ENCODE results near the gene GLCE. TPM values are rescaled to one million over a fixed set of nuclear protein-coding genes. Genes with fewer than 3 reads are reported as not detected.

The GLCE gene
- total and polyA plus RNA-seq, 7 donors: 10.3 to 24.6 (median 13.9) TPM

DNA sequence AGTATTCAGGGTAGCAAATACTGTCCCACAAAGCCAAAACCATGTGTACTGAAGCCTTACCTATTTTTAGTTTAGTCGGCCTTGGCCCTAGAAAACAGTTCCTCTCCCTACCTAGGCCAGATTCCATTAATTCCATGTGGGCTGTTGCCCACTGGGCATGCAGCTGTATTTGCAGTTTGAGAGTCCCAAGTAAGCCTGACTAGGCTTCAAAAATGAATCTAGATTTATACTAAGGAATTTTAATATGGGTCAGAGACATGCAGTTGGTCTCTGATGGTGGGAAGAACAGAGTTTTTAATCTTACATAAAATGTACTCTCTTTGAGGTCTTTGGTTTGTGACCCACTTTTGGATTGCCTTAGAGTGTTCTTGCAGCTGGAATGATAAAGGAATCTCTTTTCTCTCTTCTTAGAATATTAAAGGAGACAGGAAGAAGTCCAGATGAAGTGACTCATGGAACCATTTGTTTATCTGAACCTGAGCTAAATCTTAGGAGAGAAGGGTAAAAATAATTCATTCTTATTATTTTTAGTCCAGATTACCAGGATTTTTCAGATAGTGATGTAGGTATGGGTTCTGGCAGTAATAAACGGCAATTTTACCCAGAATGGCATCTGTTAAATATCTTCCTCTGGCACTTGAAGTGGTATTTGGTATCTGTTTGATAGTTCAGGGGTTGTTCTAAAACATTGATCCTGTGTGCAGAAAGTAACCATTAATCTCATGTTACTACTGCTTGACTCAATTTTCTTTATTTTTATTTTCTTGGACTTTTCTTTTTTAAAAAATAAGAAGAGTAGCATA is 33.8 kb downstream of the GLCE start:
- Histone ChIP-seq H3K9me3 (peaks cover 0 to 2% (median 0%) of the 10 kb centered on the region in 4 donors), H3K4me3 (no peak overlapping the region), H3K4me1 (peaks cover 0 to 40% (median 30%) of the 10 kb centered on the region in 4 donors), H3K27me3 (no peaks in the 10 kb centered on the region), H3K27ac (peak overlapping the region; percentile 40 to 66 (median 49)), H3K36me3 (no peaks in the 10 kb centered on the region)
- intact Hi-C loops (cut with DNase I): no loop called here
- no peak for DNase-seq
- TF ChIP-seq POLR2A (IDR thresholded peaks at IDR 0.05): no peak
- 73 to 80% methylated on average over 2 of the region's 2 CpGs for WGBS, 2 donors

DNA sequence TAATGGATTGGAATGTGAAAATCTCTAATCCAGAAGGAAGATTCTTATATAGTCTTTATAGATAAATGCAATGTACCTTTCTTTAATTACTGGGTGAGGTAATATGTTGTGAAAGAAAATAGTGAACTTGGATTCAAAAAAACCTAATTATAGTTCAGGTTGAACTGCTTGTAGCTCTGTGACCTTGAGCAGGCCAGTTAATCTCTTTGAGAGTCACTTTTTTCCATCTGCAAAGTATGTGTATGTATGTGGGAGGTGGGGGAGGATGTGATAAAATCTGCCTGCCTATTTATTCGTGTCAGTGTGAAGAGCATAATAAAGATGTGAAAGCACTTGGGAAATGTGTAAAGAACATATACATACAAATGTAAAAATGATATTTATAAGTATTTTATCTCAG is 34.4 kb downstream of the GLCE start:
- Histone ChIP-seq H3K9me3 (peaks cover 0 to 2% (median 0%) of the 10 kb centered on the region in 4 donors), H3K27ac (peak overlapping the region in 3 of 4 donors; percentile 40 to 66 (median 50)), H3K36me3 (no peaks in the 10 kb centered on the region), H3K4me1 (peaks cover 0 to 40% (median 30%) of the 10 kb centered on the region in 4 donors), H3K4me3 (no peak overlapping the region), H3K27me3 (no peaks in the 10 kb centered on the region)
- intact Hi-C loops (cut with DNase I): no loop called here
- TF ChIP-seq EP300 (IDR thresholded peaks at IDR 0.05) (no peak), POLR2A (IDR thresholded peaks at IDR 0.05) (no peak)
- TF ChIP-seq, protein P1, sequence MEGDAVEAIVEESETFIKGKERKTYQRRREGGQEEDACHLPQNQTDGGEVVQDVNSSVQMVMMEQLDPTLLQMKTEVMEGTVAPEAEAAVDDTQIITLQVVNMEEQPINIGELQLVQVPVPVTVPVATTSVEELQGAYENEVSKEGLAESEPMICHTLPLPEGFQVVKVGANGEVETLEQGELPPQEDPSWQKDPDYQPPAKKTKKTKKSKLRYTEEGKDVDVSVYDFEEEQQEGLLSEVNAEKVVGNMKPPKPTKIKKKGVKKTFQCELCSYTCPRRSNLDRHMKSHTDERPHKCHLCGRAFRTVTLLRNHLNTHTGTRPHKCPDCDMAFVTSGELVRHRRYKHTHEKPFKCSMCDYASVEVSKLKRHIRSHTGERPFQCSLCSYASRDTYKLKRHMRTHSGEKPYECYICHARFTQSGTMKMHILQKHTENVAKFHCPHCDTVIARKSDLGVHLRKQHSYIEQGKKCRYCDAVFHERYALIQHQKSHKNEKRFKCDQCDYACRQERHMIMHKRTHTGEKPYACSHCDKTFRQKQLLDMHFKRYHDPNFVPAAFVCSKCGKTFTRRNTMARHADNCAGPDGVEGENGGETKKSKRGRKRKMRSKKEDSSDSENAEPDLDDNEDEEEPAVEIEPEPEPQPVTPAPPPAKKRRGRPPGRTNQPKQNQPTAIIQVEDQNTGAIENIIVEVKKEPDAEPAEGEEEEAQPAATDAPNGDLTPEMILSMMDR (IDR thresholded peaks at IDR 0.05): no peak
- 8 to 21% methylated on average over 1 of the region's 1 CpG for WGBS, 2 donors
- no peak for DNase-seq

DNA sequence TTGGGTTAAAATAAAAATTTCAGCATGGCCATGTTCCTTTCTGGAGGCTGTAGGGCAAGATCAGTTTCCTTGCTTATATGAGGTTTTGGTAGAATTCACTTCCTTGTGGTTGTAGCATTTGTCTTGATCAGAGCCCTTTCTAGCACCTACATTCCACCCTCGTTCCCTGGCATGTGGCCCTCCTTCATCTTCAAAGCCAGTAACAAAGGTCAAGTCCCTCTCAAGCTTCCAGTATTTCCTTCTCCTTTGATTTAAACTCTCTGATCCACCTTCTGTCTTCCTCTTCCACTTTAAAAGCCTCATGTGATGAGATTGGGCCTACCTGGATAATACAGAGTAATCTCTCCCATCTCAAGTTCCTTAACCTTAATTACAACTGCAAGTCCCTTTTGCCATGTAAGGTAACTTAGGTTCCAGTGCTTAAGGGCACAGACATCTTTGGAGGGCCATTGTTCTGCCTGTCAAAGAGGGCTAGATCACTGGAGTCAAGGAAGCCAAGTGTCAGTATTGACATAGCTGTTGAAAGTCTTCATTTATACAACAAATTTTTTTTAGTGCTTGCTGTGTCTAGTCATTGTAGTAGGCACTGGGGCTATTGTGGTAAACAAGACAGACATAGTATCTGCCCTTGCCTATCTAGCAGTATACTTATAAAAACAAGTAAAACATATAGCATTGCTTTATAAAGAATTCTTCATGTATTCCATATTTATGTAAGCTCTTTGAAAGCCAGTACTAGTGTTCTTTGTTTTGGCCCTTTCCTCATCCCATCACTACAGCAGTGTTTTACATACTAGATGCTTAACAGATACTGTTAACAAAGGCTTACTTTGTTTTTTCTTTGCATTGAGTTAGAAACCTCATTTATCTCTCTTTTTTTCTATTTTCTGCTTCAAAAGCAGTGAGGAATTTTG is 40.7 kb downstream of the GLCE start:
- no peak for DNase-seq
- no peaks in the 10 kb centered on the region for H3K27me3 ChIP-seq
- intact Hi-C loops (cut with DNase I): no loop called here
- no peaks in the 10 kb centered on the region for H3K36me3 ChIP-seq
- TF ChIP-seq POLR2A (IDR thresholded peaks at IDR 0.05) (no peak), POLR2AphosphoS5 (IDR thresholded peaks at IDR 0.05) (no peak), EP300 (IDR thresholded peaks at IDR 0.05) (no peak)
- TF ChIP-seq, protein P1 (IDR thresholded peaks at IDR 0.05): no peak
- H3K4me3 ChIP-seq: no peak overlapping the region
- no peaks in the 10 kb centered on the region for H3K9me3 ChIP-seq
- WGBS, 2 donors: 18 to 67% methylated on average over 1 of the region's 1 CpG
- H3K4me1 ChIP-seq: no peaks in the 10 kb centered on the region
- no peak overlapping the region for H3K27ac ChIP-seq

DNA sequence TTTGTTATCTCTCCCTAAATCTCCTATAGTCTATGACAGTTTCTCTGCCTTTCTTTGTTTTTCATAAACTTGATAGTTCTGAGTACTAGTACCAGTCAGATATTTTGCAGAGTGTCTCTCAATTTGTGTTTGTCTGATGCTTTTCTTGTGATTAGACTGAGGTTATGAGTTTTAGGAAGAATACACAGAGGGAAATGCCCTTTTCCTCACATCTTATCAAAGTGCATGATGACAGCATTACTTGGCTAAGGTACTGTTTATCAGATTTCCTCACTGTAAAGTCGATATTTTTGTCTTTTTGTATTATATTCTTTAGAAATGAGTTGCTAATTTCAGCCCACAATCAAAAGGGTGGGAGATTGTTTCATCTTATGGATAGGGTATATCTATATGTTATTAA is 45.6 kb downstream of the GLCE start:
- no peak for DNase-seq
- H3K27me3 ChIP-seq: no peaks in the 10 kb centered on the region
- H3K4me1 ChIP-seq: no peaks in the 10 kb centered on the region
- H3K27ac ChIP-seq: no peak overlapping the region
- WGBS, 2 donors: 23 to 61% methylated on average over 1 of the region's 1 CpG
- intact Hi-C loops (cut with DNase I): no loop called here
- H3K9me3 ChIP-seq: no peaks in the 10 kb centered on the region
- TF ChIP-seq EP300 (IDR thresholded peaks at IDR 0.05) (no peak), POLR2A (IDR thresholded peaks at IDR 0.05) (no peak)
- no peaks in the 10 kb centered on the region for H3K36me3 ChIP-seq
- no peak overlapping the region for H3K4me3 ChIP-seq

DNA sequence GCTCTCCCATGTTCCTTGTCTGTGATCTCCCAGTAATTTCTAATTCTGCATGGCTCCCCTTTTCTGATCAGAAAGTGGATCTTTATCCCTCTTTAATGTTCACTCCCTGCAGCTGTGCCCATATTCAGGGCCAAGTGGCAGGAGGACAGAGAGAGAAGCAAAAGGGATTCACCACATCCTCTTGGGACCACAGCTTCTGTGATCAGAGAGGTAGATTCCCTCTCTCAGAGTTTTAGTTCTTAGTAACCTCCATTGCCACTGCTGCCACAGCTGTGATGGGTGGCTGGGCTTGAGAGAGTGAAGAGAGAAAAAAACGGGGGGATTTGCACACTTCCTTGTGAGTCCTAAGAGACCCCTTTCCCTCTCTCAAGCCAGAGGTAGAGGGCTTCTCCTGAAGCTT is 49.2 kb downstream of the GLCE start:
- intact Hi-C loops (cut with DNase I): no loop called here
- no peak for TF ChIP-seq EP300 (IDR thresholded peaks at IDR 0.05)
- TF ChIP-seq, protein P1 (IDR thresholded peaks at IDR 0.05): no peak
- no peak for TF ChIP-seq POLR2AphosphoS5 (IDR thresholded peaks at IDR 0.05)
- TF ChIP-seq POLR2A (IDR thresholded peaks at IDR 0.05): no peak
- no peak for DNase-seq
- whole genome bisulfite sequencing, 2 donors: 68 to 81% methylated on average over 1 of the region's 1 CpG
- no peaks in the 10 kb centered on the region for H3K36me3 ChIP-seq
- H3K9me3 ChIP-seq: no peaks in the 10 kb centered on the region
- no peaks in the 10 kb centered on the region for H3K27me3 ChIP-seq
- H3K4me1 ChIP-seq: no peaks in the 10 kb centered on the region
- H3K27ac ChIP-seq: no peak overlapping the region
- no peak overlapping the region for H3K4me3 ChIP-seq
